Measurements from ENCODE around the gene SCPEP1.
A peak's percentile ranks its signal among the peaks of the same experiment; 100 is the strongest.

The SCPEP1 gene

GRCh38 chr17:56983366-56983765, 5.4 kb downstream of the SCPEP1 start:
- H3K36me3 ChIP-seq (ENCODE audit: control insufficient read depth, insufficient read depth, low read length), result no peaks in the 10 kb centered on the region
- H3K9ac ChIP-seq, result no peak overlapping the region
- no peak for TF ChIP-seq CTCF (IDR thresholded peaks at IDR 0.05)
- H2AFZ ChIP-seq, result no peak overlapping the region
- no peak overlapping the region for H3K4me3 ChIP-seq (ENCODE audit: low read depth, low read length)
- no peaks in the 10 kb centered on the region for H3K9me3 ChIP-seq (ENCODE audit: control insufficient read depth, low read length)
- no peaks in the 10 kb centered on the region for H3K27me3 ChIP-seq (ENCODE audit: control insufficient read depth, insufficient read depth, low read length)
- no peaks in the 10 kb centered on the region for H3K79me2 ChIP-seq
- H3K27ac ChIP-seq, result no peak overlapping the region
- no peak overlapping the region for H3K4me2 ChIP-seq (ENCODE audit: low read length)
- peaks cover 11% of the 10 kb centered on the region for H3K4me1 ChIP-seq

DNA sequence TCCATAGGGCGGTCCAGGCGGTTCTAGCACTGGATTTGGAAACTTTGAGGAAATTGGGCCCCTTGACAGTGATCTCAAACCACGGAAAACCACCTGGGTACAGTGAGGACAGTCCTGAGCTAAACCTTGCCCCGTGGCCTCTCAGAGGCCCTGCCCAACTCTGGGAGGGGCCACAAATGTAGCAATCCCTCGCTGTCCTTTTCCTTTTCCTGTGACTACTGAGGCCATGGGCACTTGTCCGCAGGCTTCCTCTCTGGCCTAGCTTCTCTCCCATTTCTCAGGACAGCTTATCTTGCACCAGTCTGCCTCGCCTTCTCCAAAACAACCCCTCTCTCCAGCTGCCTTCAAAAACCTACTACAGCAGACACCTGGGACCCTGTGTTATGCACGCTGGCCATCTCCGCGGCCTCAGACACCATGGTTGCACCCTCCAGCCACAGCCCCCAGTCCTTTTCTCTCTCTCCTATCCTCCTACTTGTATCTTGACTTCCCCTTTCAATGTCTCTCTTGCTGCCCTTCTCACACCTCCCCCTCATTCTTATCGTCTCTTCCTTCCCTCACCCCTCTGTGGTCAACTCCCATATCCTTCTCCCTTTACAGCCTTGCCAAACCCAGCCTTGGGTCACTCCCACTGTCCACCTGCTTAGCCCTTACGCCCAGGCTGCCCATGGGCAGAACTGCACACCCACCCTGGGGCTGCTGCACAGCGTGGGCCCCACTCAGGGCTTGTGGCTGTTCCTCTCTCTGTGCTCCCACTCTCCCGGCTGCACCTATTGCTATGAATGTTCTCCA, 7.6 kb downstream of the SCPEP1 start:
- peak overlapping the region; percentile 82 for H3K27ac ChIP-seq

DNA sequence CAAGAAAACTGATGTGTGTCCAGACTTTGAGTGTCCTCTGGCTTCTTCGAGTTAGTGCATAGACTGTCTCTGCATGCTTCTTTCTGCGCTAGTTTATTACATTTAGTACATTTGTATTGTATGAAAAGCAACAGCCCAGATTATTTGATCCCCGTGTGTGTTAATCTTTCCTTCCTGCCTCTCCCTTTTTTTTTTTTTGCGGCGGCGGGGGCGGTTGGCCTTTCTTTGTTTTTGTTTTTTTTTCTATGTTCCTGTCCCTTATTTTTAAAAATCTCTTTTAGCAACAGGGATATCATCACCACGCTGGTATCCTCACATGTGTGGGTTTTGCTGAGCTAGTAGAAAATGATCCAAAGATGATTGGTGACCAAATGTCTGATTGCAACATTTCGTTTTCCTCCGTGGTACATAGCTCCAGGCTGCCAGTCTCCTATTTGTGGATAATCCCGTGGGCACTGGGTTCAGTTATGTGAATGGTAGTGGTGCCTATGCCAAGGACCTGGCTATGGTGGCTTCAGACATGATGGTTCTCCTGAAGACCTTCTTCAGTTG, 9.4 kb downstream of the SCPEP1 start:
- H3K9me3 ChIP-seq (ENCODE audit: control insufficient read depth, low read length), result no peaks in the 10 kb centered on the region
- H3K9ac ChIP-seq, result no peak overlapping the region
- H3K4me1 ChIP-seq, result peaks cover 6% of the 10 kb centered on the region
- H3K27ac ChIP-seq, result peak overlapping the region; percentile 82
- H3K79me2 ChIP-seq, result no peaks in the 10 kb centered on the region
- H2AFZ ChIP-seq, result peak overlapping the region; percentile 39
- no peak overlapping the region for H3K4me2 ChIP-seq (ENCODE audit: low read length)
- H3K4me3 ChIP-seq (ENCODE audit: low read depth, low read length), result no peak overlapping the region
- H3K36me3 ChIP-seq (ENCODE audit: control insufficient read depth, insufficient read depth, low read length), result no peaks in the 10 kb centered on the region
- no peak for TF ChIP-seq CTCF (IDR thresholded peaks at IDR 0.05)
- no peaks in the 10 kb centered on the region for H3K27me3 ChIP-seq (ENCODE audit: control insufficient read depth, insufficient read depth, low read length)

More for the DNA sequence above, 7.6 kb downstream of the SCPEP1 start:
- Histone ChIP-seq H3K4me1 (peaks cover 6% of the 10 kb centered on the region), H3K4me3 (ENCODE audit: low read depth, low read length) (no peak overlapping the region), H3K79me2 (no peaks in the 10 kb centered on the region), H2AFZ (no peak overlapping the region), H3K9ac (no peak overlapping the region), H3K27me3 (ENCODE audit: control insufficient read depth, insufficient read depth, low read length) (no peaks in the 10 kb centered on the region), H3K9me3 (ENCODE audit: control insufficient read depth, low read length) (no peaks in the 10 kb centered on the region), H3K4me2 (ENCODE audit: low read length) (no peak overlapping the region), H3K36me3 (ENCODE audit: control insufficient read depth, insufficient read depth, low read length) (no peaks in the 10 kb centered on the region)
- no peak for TF ChIP-seq CTCF (IDR thresholded peaks at IDR 0.05)

GRCh38 chr17:56988901-56989572, 11.1 kb downstream of the SCPEP1 start:
- Histone ChIP-seq H3K9me3 (ENCODE audit: control insufficient read depth, low read length) (no peaks in the 10 kb centered on the region), H3K4me2 (ENCODE audit: low read length) (no peak overlapping the region), H2AFZ (no peak overlapping the region), H3K27me3 (ENCODE audit: control insufficient read depth, insufficient read depth, low read length) (no peaks in the 10 kb centered on the region), H3K79me2 (no peaks in the 10 kb centered on the region), H3K36me3 (ENCODE audit: control insufficient read depth, insufficient read depth, low read length) (no peaks in the 10 kb centered on the region), H3K4me1 (peaks cover 6% of the 10 kb centered on the region), H3K9ac (no peak overlapping the region), H3K27ac (no peak overlapping the region), H3K4me3 (ENCODE audit: low read depth, low read length) (no peak overlapping the region)
- TF ChIP-seq CTCF (IDR thresholded peaks at IDR 0.05), result no peak

Measured in parathyroid adenoma (tissue), 2 donors.